Mucosa of descending colon (tissue), 3 donors: ENCODE data around the gene POLR3E. TPM values are rescaled to one million over a fixed set of nuclear protein-coding genes. Genes with fewer than 3 reads are reported as not detected.

ENCODE experiments used
- ATAC-seq: fragments of 200-7000 bp; cut with Tn5 transposase; one replicate; pipeline ENCODE4 v1.9.1; 2020; ENCODE audit warnings: mild to moderate bottlenecking, moderate library complexity
- DNase-seq, 3 donors: peaks; one replicate each; pipeline ENCODE4 v3.0.0-alpha.2; 2020
- H3K36me3 ChIP-seq: fragments of 200-600 bp; one replicate; pipeline ENCODE4 v1.8.0; 2021; ENCODE audit warnings: low read depth, mild to moderate bottlenecking
- H3K4me1 ChIP-seq: fragments of 200-600 bp; one replicate; pipeline ENCODE4 v1.8.0; 2021; ENCODE audit warnings: low read depth, mild to moderate bottlenecking
- H3K4me3 ChIP-seq: fragments of 200-600 bp; one replicate; pipeline ENCODE4 v1.8.0; 2021; ENCODE audit warnings: mild to moderate bottlenecking
- H3K9me3 ChIP-seq: fragments of 200-600 bp; one replicate; pipeline ENCODE4 v1.8.0; 2021; ENCODE audit warnings: mild to moderate bottlenecking
- intact Hi-C, 2 donors: fragments of 100-400 bp; cut with DNase I in 1 of 2; cut with micrococcal nuclease in 1 of 2; formaldehyde crosslinking; loops; one replicate each; pipeline versions ENCODE4 v1.11.0 to v1.11.1; 2022; cut with DNase I, micrococcal nuclease
- total RNA-seq, 3 donors: library from RNA; stranded (reverse); fragmentation: NEBNext Ultra II Directional in 2 of 3; extraction: Animal tissue kit (Norgen Biotek cat#: 25700) in 2 of 3; gene quantifications; one replicate each; pipeline versions ENCODE4 v1.2.1 to v1.2.4, GENCODE V29; 2021 to 2023
- TF ChIP-seq, protein P1 (sequence below): fragments of 200-600 bp; IDR thresholded peaks from one replicate; pipeline ENCODE4 v1.8.0; 2022; ENCODE audit warnings: antibody characterized with exemption, mild to moderate bottlenecking
- donor health status: DM: no; HTN: no; CAD: no; lungs with moderate emphysema.
- donor health status: DM: no; HTN: no; CAD: no.
- donor health status: DM: no; HTN: yes; CAD: no.

POLR3E gene
- total RNA-seq, 3 donors from 2014 or later, result 37.7 to 54.5 (median 49.5) TPM

DNA sequence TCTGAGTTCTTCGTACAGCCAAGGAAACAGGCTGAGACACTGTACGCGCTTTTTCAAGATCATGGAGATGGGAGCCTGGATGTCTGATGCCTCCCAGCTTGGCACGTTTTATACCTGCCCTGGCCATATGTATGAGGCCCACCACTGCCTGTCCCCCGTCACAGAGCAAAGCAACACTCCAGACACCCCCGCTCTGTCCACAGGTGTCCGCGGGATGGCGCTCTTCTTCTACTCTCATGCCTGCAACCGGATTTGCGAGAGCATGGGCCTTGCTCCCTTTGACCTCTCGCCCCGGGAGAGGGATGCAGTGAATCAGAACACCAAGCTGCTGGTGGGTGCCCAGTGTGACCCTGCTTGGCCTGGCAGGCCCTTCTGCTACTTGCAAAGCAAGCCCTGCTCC lies 39.8 kb upstream of the POLR3E start:
- DNase-seq (peak in 1 of 3 donors; percentile 16), ATAC-seq (no peak)
- Histone ChIP-seq H3K9me3 (peaks cover 6% of the 10 kb centered on the region), H3K4me1 (no peaks in the 10 kb centered on the region), H3K36me3 (peaks cover 3% of the 10 kb centered on the region), H3K4me3 (no peak overlapping the region)
- TF ChIP-seq, protein P1, sequence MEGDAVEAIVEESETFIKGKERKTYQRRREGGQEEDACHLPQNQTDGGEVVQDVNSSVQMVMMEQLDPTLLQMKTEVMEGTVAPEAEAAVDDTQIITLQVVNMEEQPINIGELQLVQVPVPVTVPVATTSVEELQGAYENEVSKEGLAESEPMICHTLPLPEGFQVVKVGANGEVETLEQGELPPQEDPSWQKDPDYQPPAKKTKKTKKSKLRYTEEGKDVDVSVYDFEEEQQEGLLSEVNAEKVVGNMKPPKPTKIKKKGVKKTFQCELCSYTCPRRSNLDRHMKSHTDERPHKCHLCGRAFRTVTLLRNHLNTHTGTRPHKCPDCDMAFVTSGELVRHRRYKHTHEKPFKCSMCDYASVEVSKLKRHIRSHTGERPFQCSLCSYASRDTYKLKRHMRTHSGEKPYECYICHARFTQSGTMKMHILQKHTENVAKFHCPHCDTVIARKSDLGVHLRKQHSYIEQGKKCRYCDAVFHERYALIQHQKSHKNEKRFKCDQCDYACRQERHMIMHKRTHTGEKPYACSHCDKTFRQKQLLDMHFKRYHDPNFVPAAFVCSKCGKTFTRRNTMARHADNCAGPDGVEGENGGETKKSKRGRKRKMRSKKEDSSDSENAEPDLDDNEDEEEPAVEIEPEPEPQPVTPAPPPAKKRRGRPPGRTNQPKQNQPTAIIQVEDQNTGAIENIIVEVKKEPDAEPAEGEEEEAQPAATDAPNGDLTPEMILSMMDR, result no peak
- intact Hi-C loops, result no loop called here

DNA sequence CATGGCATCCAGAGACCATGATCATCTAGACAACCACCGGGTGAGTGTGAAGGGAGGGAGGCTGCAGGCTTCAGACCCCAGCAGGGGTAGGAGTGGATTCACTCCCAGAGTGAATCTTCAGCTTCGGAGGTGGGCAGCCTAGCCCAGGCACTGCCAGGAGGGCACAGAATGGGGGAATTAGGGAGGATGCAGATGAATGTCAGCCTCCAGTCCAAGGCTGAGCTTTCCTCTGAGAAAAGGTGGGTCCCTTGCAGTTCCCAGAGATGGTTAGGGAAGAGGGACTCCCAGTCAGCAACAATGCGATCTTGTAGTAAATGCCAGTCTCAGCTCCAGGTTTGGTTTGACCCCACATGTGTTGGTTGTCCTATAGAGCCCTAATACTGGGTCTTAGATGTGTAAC lies 36.7 kb upstream of the POLR3E start:
- H3K9me3 ChIP-seq, result no peaks in the 10 kb centered on the region
- ATAC-seq (no peak), DNase-seq (peak in 1 of 3 donors; percentile 3)
- H3K36me3 ChIP-seq, result peaks cover 3% of the 10 kb centered on the region
- intact Hi-C loops, result no loop called here
- no peak overlapping the region for H3K4me3 ChIP-seq
- TF ChIP-seq, protein P1, result no peak
- H3K4me1 ChIP-seq, result no peaks in the 10 kb centered on the region

GRCh38 chr16:22262460-22262859 lies 34.7 kb upstream of the POLR3E start:
- DNase-seq (no peak), ATAC-seq (no peak)
- TF ChIP-seq, protein P1, result no peak
- H3K36me3 ChIP-seq, result no peaks in the 10 kb centered on the region
- no peaks in the 10 kb centered on the region for H3K4me1 ChIP-seq
- H3K4me3 ChIP-seq, result no peak overlapping the region
- intact Hi-C loops, result no loop called here
- no peaks in the 10 kb centered on the region for H3K9me3 ChIP-seq

- no peaks in the 10 kb centered on the region for H3K4me1 ChIP-seq
- no peak overlapping the region for H3K4me3 ChIP-seq
- DNase-seq (no peak), ATAC-seq (no peak)
- intact Hi-C loops, result no loop called here
- TF ChIP-seq, protein P1, result no peak
- no peaks in the 10 kb centered on the region for H3K9me3 ChIP-seq
- peaks cover 4% of the 10 kb centered on the region for H3K36me3 ChIP-seq
Observed at GRCh38 chr16:22264786-22265185, 32.4 kb upstream of the POLR3E start.

GRCh38 chr16:22265351-22265750 lies 31.9 kb upstream of the POLR3E start:
- H3K4me3 ChIP-seq, result no peak overlapping the region
- DNase-seq (no peak), ATAC-seq (no peak)
- no peaks in the 10 kb centered on the region for H3K4me1 ChIP-seq
- intact Hi-C loops, result no loop called here
- TF ChIP-seq, protein P1, result no peak
- H3K36me3 ChIP-seq, result peaks cover 4% of the 10 kb centered on the region
- H3K9me3 ChIP-seq, result no peaks in the 10 kb centered on the region

GRCh38 chr16:22266546-22266945 lies 30.7 kb upstream of the POLR3E start:
- intact Hi-C loops, result no loop called here
- Histone ChIP-seq H3K4me1 (no peaks in the 10 kb centered on the region), H3K9me3 (no peaks in the 10 kb centered on the region), H3K36me3 (peaks cover 4% of the 10 kb centered on the region), H3K4me3 (no peak overlapping the region)
- no peak for DNase-seq
- TF ChIP-seq, protein P1, result no peak
- no peak for ATAC-seq
